DMS153 (cell line): Measurements from ENCODE around the gene FAM32A.

Experiments
- DNase-seq: peaks from one replicate; lab custom pipeline; 2025; lab: John Stamatoyannopoulos, UW

FAM32A gene

DNA sequence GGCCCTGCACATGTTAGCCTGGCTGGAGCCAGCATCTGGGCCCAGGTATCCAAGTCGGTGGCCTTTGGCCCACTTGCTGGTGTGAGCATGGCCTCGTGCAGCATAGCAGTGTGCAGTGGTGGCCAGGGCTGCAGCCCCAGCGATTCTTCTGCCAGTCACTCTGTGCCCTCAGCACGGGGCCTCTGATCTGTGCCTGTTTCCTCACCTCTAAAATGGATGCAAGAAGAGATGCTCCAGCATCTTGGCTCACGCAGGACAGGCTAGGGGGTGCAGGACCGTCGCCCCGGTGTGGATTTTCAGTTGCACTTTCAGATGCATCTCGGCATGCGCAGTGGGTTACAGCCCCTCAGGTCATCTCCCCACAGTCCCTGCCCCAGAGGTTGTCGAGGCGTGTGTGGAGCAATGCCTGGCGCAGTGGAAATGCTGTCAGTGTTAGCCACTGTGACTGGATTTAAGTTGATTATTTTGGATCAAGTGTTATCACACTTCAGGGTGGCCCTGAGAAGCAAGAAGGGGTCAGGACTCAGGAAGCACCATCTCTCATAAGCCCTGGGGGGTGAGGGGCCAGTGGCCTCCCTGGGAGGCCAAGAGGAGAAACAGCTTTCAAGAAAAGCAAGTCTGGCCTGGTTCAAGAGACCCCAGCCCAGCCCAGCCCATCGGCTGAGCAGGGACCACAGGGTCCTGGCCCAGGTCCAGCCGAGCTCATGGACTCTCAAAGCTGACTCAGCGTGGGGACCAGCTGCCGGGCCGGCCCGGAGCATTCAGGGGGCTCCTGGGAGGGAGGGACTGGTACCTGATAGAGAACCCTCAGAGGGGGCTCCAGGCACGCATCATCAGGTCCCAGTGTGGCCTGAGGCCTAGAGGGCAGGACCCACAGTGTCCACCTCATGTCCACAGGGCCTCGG is 40.3 kb downstream of the FAM32A start:
- DNase-seq = no peak

DNA sequence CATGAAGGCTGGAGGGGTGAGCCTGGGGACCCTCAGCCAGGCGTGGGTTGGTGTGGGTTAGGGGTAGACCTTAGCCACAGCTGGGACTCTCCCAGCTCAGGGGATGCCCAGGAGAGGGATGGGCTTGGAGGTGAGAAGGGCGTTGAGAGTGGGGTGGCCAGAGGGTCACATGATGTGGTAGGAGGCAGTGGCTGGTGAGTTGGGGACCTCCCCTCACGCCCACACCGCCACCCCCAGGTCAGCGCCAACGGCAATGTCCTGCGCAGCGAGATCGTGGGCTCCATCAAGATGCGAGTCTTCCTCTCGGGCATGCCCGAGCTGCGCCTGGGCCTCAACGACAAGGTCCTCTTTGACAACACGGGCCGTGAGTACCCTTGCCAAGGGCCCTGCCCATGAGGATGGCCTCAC is 41.0 kb downstream of the FAM32A start:
- no peak for DNase-seq

DNA sequence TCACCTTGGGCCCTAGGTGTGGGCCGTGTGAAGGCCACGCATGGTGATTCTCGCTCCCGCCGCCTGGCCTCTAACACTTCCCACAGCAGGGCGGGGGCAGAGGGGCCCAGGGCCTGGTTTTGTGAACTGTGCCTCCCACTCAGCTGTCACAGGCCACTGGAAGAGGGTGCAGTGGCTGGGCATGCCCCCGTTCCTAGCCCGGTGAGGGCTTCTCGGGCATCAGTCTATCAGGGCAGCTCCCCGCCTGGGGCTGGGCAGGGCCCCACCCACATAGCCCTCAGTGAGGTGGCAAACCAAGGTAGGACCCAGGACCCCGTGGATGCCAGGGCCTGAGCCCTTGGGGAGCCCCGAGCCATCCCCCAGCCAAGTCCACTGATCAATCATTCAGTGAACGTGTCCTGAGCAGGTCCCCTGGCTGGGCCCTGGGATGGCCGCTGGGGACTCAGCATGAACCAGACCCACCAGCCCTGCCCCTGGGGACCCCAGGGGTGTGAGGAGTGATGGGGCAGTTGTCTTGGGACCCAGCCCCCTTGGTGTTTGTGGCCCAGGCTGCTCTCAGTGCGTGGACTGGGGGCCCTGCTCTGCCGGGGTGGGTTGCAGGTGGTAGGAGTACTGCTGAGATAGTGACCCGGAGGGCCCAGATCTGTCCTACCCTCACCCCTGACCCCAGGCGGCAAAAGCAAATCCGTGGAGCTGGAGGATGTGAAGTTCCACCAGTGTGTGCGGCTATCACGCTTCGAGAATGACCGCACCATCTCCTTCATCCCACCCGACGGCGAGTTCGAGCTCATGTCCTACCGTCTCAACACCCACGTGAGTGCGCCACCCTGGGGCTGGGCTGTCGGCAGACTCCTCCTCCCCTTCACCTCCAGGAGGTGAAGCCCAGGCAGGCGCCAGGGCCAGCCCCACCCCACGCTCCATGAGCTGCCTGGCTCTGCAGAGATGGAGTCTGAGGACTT is 41.9 kb downstream of the FAM32A start:
- DNase-seq = no peak

DNA sequence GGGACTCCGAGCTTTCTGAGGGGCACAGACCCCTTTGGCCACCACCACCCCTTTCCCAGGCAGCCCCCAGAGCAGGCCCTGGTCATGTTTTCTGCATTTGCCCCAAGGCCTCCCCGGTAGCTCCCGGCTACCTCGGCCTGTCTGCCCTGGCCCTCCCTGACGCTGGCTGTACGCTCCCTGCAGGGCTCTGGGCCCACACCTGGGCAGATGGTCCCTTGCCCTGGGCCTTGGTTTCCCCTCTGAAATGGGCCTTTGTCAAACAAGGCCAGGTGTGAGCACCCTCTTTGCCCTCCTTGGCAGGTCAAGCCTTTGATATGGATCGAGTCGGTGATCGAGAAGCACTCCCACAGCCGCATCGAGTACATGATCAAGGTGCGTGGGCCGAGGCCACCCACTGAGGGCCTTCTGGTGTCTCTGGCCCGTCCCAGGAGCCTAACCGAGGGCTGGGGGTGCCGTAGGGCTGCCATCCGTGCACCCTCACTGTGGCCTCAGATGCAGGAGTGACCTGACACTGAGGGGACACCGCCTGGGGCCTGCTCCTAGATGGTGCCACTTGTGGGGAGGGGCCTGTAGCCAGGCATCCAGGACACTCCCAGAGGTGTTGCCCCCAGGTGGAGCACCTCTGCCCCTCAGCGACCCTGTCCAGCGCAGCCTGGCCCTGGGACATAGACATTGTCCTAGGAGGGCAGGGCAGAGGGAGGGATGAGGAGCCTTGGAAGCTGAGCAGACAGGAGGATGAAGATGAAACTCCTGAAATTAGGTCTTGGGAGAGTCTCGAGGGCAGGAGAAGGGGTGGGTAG is 42.8 kb downstream of the FAM32A start:
- no peak for DNase-seq

DNA sequence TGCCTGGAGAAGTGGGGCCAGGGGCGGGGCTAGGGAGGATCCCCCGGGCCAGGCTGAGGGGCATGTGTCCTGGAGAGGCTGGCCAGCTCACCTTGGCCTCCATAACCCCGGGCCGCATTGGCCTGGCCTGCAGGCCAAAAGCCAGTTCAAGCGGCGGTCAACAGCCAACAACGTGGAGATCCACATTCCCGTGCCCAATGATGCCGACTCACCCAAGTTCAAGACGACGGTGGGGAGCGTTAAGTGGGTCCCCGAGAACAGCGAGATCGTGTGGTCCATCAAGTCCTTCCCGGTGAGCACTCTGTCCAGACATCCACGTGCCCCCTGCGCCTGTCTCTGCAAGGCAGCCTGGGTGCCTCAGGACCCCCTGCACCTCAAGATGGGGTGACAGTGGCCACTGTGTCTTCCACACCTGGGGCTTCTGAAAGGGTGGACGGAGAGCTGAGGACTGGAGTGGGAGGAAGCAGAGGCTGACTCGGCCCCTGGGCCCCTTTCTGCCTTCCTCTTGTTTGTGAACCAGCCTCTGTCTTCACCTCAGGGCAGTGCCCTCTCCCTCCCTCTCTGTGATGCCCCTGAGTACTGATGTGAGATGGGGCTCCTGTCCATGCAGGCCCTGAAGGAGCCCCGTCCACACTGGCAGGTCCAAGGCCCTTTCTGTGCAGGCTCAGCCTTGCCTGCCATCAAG is 43.6 kb downstream of the FAM32A start:
- no peak for DNase-seq

DNA sequence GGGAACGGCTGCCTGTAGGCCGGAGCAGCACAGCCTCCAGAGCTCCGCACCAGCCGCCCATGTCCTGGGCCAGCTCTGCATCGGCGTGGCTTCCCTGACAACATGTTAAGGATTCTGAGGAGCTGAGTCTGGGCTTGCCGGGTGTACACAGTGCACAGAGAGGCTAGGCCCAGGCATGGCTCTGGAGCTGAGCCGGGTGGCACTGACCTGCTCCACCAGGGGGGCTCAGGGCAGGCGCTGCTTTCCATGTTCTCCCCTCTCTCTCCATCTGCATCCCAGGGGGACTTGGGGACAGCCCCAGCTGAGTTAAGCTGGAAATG is 44.1 kb downstream of the FAM32A start:
- DNase-seq = no peak

DNA sequence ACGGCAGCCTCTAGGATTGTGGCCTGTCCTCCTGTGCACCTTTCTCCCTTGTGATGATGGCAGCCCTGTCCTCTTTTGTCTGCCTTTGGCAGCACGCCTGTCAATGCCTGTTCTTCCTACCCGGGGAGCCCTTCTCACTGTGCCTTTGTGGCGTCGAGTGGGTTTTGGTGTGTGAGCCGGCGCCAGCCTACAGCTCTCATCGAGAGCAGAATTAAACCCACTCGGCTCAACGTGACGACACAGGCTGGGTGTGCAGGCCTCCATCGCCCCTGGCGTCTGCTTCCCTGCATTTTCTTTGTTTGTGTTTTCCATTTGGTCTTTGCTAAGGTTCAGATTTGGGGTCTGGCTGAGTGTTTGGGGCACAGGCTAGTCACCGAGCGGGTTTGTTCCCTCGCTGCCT is 46.9 kb downstream of the FAM32A start:
- DNase-seq = no peak

DNA sequence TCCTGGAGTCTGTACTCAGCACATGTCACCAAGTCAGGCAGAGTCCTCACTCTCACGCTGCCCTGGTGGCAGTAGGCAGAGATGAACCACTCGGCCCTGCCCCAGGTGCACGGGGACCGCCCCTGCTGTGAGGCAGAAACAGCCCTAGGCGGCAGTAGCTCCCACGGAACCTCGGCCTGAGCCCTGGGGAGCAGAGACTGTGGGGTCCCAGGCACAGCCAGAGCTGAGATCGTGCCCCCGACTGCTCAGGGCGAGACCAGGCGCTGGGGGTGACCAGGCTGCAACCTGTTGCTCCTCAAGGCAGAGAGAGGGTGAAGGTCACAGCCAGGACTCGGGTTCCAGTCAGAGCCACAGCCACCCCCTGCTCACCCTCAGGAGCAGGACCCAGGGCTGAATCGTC is 47.4 kb downstream of the FAM32A start:
- DNase-seq = no peak

DNA sequence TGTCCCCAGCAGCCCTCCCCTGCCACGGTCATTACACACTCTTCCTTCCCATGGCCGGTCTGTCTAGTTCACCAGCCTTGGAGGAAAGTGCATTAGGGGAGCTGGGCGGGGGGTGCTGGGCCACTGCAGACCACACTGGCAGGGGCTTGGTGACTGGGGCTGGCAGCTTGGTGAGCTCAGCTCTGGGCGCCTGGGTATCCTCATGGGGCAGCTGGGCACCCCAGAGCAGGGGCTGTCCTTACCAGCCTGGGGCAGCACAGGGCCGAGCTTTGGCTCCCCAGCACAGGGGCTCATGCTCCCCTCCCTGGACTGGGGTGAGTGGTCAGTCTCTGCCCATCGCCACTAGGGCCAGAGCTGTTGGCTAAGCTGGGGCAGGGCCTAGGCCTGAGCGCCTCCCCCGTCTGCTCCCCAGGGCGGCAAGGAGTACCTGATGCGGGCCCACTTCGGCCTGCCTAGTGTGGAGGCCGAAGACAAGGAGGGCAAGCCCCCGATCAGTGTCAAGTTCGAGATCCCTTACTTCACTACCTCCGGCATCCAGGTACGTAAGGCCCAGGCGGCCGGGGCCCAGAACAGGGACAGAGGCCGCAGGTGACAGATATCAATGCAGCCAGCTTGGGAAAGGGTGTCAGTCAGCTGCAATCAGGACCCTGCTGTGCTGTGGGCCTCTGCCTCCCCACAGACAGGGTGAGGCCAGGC is 48.0 kb downstream of the FAM32A start:
- no peak for DNase-seq

DNA sequence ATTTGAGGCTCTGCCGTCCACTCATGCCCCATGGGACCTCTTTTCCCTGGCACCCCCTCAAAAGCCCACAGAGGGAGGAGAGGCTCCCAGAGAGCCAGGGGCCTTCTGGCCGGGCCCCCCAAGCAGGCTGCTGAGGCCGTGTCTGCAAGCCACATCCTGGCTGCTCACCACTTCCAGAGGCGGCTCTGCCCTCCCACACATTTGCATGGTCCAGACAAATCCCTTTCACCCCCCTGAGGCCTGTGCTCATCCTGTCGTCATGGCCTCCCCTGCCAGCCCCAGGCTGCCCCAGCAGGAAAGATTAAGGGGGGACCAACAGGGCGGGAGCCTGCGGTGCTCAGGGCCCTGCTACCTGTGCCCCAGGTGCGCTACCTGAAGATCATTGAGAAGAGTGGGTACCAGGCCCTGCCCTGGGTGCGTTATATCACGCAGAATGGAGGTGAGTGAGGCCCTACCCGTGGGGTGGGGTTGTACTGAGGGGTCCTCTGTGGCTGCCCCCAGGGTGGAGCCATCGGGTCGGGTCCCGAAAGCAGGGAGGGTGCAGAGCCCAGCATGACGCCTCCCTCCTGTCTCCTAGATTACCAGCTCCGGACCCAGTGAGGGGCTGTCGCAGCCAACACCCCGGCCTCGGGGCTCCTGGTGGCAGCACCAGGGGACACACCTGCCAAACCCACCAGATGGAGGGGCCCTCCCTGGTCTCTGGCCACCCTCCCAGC is 48.8 kb downstream of the FAM32A start:
- DNase-seq = no peak

DNA sequence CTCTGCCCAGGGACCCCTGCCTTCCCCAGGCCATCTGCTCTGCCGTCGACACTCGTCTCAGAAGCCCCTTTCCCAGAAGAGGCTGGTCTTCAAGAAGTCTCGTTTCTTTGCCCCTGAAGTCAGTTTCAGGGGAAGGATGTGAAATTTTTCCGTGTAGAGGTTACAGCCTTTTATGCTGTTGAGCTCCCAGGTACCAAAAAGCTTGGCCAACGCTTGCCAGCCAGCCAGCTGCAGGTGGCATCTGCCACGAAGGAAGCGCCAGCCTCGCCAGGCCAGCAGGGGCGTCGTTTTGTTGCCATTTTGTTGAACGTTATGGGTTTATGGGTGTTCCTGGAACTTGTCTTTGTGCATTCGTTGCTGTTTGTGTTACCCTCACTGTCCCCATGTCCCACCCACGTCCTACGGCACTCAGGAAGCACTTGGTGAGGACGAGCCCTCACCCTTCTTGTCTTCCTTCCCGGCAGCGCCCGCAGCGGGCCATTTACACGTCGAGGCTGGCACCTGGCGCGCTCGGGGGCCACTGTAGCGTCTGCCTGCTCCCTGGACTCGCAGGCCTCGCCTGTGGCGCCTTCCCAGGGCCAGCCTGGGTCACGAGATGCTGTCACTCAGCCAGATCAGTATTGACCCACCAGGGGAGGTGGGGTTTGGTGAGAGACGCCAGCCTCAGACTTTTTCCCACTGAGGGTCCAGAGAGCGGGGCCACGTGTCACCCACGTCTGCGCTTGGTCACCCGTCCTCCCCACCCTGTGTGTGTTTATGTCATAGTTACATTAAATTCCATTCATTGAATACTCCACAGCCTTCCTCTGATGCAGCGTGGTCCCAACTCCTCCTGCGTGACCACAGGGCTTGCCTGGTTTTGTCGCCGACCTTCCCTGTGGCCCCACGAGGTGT is 49.6 kb downstream of the FAM32A start:
- DNase-seq = no peak

DNA sequence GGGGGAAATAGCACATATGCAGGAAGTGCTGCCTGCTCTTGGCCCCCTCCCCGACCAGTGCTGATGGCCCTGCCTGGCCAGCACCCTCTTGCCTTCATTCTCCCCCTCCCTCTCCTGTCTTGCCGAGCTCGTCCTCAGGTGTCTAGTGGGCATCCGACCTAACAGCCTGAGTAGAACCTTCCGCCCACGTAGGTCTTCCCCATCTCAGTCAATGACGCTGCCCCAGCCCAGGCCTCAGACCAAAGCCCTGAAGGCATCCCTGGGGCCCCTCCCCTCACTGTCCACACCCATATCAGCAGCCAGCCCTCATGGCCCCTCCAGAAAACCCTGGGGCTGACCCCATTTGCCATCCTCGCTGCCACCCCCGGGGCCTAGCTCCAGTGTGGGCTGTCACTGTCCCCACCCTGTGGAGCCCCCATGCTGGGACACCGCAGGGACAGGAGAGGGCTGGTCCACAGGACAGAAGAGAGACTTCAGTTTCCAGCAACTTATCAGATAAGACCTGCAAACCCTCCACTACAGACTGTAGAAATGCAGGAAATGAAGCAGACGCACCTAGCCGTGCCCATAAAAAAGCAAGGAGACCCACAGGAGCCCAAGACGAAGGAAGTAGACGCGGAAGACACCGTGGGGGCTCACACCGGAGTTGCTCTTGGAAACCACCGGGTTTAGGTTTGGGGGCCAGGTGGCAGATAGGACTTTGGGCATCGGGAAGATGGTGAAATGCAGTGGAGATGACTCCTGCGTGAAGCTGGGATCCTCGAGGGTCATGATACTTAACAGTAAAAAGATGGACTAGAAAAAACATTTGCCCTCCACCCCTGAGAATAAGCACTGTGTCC is 50.8 kb downstream of the FAM32A start:
- no peak for DNase-seq
